Measurements from ENCODE around the gene TCP11. TPM values are rescaled to one million over a fixed set of nuclear protein-coding genes. Genes with fewer than 3 reads are reported as not detected.

Gene TCP11
- polyA plus RNA-seq, 12 donors: 0.11 to 0.74 (median 0.35) TPM; not detected in 2

DNA sequence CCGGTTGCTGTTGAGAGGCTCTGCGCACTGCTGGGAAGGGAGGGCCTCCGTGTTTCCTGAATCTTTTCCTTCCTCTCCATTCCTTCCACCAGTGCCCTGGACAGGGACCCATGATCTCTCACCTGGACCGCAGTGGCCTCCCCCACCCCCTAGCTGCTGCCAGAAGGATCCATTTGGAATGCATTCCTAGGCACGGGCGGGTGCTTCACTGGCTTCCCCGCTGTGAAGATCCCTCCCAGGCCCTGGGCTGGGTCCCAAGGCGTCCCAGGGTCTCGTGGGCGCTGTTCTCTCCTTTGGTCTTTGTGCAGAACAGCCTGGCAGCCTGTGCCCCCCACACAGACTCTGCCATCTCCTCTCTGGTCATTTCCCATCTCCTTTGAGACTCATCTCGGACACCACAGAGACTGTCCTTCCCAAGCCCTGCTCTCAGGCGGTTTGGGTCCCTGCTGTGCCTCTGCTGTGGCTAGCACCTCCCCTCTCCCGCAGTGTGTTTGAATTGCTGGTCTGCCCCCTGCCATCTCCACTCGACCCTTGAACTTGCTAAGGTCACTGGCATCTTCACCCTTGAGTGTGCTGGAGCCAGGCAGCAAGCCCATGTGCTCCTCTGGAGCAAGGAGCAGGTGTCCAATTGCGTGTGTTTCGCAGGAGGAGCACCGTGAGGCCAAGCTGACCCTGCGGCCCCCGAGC, 59.0 kb downstream of the TCP11 start:
- DNase-seq: no peak

DNA sequence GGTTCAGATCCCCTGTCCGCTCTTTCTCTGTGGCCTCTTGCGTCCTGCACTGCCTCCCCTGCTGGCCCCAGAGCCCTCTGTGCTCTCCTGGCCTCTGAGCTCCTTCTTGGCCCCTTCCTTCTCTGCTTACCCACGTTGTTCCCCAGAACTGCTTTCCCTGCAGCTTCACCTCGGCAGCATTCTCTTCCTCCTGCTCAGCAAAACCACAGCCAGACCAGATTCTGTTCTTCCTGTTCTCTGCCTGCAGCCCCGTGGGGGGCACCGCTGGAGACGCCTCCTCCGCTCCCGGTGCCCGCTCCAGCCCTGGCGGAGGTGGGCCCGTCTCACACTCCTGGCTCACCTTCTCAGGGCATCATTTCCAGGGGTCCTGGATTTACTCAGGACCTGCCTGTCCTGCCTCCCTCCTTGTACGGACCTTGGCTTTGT, 59.7 kb downstream of the TCP11 start:
- DNase-seq: no peak

- no peak for DNase-seq
Observed at GRCh38 chr6:35080821-35081425, 60.2 kb downstream of the TCP11 start.

DNA sequence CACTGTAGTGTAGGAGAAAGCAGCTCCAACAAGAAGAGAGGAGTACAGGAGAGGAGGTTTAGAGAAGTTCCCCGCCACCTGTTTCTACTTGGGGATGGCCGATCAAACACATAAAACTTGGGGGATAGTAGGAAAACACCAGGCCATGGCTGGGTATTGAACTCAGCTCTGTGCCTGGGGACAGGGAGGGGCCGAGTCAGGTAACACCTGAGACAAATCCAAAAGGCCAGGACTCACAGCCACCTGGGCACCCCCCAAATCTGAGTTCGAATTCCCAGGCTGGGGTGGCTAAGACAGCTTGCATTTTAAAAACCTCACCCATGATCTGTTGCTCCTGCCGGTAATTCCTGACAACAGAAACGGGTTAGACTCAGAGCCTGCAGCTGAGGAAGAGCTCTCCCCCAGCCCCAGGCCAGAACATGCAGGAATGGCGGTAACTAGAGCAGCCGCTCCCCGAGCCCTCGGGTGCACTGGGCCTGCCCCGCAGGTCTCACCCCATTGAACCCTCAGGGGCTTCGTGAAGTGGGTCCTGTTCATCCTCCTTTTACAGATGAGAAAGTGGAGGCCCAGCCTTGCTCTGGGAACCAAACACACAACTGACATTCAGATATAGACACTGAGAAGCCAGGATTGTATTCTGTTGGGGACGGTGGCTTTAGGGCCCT, 61.0 kb downstream of the TCP11 start:
- no peak for DNase-seq

GRCh38 chr6:35079311-35080000, 61.7 kb downstream of the TCP11 start:
- DNase-seq: no peak

DNA sequence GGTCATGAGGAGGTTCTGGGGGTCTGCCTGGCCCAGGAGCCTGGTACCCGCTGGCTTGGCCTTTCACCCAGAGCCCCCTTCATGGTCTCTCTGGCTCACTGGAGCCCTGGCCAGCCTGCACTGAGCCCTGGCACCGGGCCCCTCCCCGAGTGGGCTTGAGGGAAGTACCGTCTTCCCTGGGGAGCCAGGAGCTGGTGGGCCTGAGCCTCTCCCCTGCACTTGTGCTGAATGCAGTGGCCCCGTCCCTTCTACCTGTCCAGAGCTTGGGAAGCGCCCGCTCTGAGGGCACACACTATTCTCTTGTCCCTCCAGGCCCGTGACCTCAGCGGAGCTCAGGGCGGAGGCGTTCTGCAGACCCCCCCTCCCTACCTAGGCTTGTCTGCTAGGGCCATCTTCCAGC, 62.2 kb downstream of the TCP11 start:
- no peak for DNase-seq

GRCh38 chr6:35078226-35078850, 62.8 kb downstream of the TCP11 start:
- no peak for DNase-seq

GRCh38 chr6:35077713-35078105, 63.4 kb downstream of the TCP11 start:
- DNase-seq: no peak

GRCh38 chr6:35076997-35077712, 64.0 kb downstream of the TCP11 start:
- DNase-seq: no peak

DNA sequence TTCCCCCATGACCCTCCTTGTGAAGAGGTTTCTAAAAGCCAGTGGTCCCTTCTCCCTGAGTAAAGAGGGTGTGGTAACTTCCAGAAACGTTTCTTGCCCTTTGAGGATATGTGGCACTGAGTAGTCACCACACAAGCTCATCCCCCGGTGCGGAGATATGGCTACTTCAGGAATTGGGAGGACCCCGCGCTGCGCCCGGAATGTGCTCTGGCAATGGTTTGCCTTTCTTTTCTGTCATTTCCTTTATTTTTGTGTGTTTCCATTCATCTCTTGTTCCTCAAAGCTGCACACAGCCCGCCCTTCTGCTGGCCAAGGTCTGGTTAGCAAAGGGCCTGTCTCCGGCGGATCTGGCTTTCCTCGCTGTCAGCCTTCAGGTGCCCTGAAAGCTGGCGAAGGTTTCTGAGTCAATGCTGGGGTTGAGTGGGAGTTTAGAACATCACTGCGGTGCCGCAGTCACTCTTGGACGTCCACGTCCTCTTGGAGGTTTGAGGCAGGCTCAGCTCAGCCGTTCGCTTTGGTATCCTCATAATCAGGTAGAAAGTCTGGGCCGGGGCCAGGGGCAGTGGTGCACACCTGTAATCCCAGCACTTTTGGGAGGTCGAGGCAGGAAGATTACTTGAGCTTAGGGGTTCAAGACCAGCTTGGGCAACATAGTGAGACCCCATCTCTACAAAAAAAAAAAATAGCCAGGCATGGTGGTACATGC, 67.2 kb downstream of the TCP11 start:
- no peak for DNase-seq

DNA sequence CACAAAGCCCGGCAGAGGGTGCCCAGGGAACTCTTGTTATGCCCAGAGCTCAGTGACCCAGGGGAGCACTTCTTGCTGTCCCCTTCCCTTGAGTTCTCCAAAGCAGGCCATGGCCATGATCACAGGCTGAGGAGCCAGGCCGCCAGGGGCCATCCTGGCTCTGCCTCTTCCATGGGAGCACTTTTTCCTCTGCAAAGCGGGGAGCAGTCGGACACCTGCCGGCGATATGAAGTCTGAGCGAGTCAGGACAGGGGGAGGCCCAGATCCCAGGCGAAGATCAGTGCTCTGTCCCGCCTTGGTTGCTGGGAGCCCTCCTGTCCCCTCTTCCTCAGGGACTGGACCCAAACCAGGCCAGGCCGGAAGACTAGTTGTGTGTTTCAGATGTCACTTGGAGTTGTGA, 67.9 kb downstream of the TCP11 start:
- DNase-seq: no peak

- DNase-seq: no peak
Observed at GRCh38 chr6:35072698-35073055, 68.5 kb downstream of the TCP11 start.

DNA sequence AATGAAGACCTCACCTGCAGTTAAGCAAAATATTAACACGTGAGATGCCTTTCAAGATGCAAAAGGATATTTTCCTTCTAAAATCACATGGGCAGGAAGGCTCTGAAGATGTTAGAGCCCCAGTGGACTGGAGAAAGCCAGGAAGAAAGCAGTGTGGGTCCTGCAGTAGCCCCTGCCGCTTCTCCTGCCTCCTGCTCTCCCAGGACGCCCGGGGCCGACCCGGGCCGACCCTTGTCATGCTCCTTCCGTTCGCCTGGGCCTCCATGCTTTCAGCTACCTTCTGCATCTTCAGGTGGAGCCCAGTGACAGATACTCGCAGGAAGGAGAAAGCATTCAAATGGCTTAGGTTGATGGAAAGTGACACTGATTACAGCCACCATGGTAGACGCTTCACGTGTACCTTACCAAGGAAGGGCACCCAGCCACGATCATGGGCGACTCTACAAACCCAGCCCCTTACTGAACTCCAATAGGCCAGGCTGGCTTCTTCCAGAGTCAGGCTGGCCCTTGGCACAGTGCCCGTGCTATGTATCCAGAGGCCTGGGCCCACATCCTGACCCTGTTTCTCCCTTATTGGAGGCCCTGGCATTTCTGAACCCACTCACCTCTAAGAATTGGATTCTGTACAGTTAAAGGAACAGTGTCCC, 69.0 kb downstream of the TCP11 start:
- no peak for DNase-seq

DNA sequence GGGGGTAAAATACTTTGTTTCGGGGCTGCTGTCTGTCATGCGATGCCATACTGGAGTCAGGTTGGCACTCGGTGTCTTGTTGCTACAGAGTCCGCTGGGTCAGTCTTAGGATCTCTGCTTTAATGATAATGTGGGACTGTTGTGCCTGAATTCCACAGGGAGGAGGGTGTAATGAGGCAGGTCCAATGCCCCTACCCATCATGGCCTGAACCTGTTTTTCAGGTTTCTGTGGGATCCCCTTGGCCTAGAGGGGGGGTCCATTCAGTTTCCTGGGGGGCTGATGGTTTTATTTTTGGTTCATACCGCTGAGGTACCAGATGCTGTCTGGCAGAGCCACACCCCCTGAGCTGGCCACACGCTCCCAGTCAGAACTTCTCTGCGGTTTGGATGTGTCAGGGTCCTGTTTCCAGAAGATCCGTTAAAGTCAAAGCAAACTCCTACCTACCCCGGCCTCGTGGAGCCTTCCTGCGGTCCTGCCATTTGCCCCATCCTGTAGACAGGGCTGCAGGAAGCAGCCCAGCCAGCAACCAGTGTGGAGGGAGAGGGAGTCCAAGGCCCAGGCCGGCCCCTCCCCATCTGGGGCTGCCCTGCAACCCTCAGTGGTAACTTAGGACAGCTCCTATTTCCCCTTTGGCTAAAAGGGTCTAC, 69.7 kb downstream of the TCP11 start:
- no peak for DNase-seq

DNA sequence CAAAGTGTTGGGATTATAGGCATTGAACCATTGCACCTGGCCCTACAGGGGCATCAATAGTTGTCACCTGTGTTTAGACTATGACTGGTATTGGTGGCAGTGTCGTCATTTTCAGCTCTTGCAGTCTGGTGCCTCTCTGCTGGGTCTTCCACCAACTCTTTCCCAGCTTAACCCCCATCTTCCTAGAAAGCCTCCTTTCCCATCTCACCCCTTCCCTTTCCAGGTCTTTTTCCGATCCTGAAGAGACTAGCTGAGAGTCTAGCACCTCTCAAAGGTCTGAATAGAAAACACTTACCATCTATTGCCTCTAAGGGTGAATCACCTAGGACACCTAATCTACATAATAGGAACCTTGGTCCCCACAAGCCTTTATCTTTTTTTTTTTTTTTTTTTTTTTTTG, 71.0 kb downstream of the TCP11 start:
- DNase-seq: no peak

- no peak for DNase-seq
Observed at GRCh38 chr6:35069262-35069661, 71.9 kb downstream of the TCP11 start.

DNA sequence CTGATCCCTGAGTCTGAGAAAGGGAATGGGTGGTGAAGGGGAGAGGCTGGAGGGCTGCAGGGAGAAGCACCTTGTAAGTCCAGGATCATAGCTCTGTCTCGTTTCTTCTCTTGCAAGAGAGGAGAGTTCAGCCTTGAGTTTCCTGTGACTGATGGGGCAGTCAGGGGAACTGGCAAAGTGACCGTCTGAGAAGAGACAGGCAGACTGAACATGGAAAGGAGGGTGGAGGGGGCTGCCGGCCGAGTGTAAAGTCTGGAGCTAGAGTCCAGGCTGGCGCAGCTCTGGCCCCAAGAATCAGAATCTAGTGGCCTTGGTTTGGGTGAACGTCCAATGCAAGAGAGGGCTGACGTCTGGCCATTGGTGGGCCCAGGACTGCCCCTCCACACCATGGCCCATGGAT, 72.5 kb downstream of the TCP11 start:
- no peak for DNase-seq

GRCh38 chr6:35068206-35068605, 72.9 kb downstream of the TCP11 start:
- no peak for DNase-seq

Measured in muscle of arm (tissue), 12 donors.